Fibroblast of the aortic adventitia (primary cell): ENCODE data around the gene ST3GAL4. TPM values are rescaled to one million over a fixed set of nuclear protein-coding genes. Genes with fewer than 3 reads are reported as not detected.

Experiments used
- DNase-seq: peaks from one replicate; pipeline ENCODE4 v3.0.0-alpha.2; 2010; ENCODE audit warnings: low read depth
- H3K4me3 ChIP-seq: 2 replicates; pipeline ENCODE4 v1.5.1; 2011; ENCODE audit warnings: low read depth, mild to moderate bottlenecking, control low read depth, low read length, moderate library complexity
- total RNA-seq: library from RNA; depleted of rRNA; stranded (reverse); fragments of >200 nt; gene quantifications from 2 replicates; pipeline ENCODE4 v1.2.3, GENCODE V29; 2012; ENCODE audit warnings: low replicate concordance
- TF ChIP-seq, protein P1 (sequence below): IDR thresholded peaks from 2 replicates; pipeline ENCODE4 v1.5.1; 2011; ENCODE audit warnings: mild to moderate bottlenecking, low read length, control low read depth, inconsistent platforms; ENCODE audit not compliant: insufficient read depth

ST3GAL4 gene
- total RNA-seq, 1 donor: 25.4 TPM

DNA sequence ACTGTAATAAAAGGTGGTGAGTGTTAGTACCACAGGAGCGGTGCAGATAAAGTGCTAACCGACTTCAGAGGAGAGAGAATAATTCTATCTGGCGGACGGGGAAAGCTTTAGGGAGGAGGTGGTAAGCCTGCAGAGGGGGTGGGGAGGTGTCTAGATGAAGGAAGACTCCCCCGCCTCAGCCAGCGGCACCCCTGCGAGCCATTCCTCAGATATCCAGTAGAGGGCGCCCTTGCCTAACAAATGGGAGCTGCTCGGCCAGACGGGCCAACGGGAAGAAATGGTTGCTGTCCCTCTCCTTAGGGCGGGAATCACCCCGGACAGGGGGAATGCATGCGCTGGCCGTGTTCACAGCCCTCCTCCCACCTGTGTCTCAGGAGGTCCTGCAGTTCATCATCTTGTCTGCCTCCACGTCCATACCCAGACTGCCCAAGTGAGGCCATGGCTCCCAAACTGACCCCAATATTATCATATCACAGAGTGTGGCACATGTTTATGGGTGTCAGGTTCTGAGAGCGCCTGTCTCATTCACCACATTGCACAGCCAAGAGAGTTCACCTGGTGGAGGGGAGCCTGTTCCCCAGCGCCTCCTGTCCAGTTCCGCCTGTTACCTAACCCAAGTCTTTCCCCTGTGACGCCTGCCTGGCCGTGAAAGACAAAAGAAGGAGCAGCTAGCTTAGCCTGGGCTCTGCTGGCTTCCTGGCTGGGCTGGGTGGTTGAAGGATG, 85.5 kb downstream of the ST3GAL4 start:
- peak; percentile 71 for DNase-seq
- TF ChIP-seq, protein P1, sequence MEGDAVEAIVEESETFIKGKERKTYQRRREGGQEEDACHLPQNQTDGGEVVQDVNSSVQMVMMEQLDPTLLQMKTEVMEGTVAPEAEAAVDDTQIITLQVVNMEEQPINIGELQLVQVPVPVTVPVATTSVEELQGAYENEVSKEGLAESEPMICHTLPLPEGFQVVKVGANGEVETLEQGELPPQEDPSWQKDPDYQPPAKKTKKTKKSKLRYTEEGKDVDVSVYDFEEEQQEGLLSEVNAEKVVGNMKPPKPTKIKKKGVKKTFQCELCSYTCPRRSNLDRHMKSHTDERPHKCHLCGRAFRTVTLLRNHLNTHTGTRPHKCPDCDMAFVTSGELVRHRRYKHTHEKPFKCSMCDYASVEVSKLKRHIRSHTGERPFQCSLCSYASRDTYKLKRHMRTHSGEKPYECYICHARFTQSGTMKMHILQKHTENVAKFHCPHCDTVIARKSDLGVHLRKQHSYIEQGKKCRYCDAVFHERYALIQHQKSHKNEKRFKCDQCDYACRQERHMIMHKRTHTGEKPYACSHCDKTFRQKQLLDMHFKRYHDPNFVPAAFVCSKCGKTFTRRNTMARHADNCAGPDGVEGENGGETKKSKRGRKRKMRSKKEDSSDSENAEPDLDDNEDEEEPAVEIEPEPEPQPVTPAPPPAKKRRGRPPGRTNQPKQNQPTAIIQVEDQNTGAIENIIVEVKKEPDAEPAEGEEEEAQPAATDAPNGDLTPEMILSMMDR: peak; percentile 91
- no peak overlapping the region for H3K4me3 ChIP-seq

DNA sequence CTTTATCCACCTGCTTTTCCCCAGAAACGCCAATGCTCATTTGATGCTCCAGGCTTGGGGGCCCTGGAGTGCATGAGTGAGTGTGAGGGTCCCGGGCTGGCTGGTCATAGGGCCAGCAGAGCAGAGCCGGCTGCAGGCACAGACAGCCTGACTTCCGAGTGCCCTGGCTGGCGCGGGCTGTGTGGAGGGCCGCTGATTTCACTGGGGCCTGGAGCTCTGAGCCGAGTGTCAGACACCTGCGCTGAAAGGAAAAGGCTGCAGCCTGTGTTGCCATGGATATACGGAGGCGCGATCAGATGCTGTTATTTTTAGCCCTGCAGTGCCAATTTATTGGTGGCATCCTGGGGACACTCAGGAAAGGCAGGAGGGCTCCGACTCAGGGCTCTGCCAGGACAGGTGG, 87.6 kb downstream of the ST3GAL4 start:
- TF ChIP-seq, protein P1: no peak
- no peak overlapping the region for H3K4me3 ChIP-seq
- DNase-seq: no peak

DNA sequence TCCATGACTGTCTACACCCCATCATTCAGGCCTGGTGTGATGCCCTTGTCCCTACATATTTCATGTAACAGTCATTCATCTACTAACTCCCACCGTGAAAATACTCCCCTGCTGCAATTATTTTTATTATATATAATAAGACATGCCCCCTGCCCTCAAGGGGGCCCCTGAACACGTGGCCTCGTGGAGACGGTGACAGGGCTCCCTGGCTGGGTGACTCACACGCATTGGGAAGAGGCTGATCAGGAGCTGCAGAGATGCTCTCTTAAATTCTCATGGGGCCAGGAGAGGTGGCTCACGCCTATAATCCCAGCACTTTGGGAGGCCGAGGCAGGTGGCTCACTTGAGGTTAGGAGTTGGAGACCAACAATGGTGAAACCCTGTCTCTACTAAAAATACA, 88.6 kb downstream of the ST3GAL4 start:
- H3K4me3 ChIP-seq: no peak overlapping the region
- TF ChIP-seq, protein P1: no peak
- no peak for DNase-seq

DNA sequence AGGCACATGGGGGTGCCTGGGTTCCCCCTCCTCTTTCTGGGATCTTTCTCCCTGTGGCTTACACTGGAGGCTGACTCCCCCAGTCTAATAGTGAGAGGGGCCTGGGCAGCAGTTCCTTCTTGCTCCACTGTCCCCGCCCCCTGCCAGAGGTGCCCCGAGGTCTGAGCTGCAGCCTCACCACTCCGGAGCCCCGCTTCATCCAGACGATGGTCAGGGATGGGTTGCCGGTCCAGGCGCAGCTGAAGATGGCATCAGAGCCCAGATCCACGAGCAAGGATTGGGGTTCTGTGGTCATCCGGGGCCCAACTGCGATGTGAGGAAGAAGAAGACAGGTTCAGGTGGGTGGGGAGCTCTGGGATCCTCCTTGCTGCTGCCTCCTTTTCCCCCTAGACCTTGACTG, 91.1 kb downstream of the ST3GAL4 start:
- DNase-seq: no peak
- no peak overlapping the region for H3K4me3 ChIP-seq
- TF ChIP-seq, protein P1: no peak

DNA sequence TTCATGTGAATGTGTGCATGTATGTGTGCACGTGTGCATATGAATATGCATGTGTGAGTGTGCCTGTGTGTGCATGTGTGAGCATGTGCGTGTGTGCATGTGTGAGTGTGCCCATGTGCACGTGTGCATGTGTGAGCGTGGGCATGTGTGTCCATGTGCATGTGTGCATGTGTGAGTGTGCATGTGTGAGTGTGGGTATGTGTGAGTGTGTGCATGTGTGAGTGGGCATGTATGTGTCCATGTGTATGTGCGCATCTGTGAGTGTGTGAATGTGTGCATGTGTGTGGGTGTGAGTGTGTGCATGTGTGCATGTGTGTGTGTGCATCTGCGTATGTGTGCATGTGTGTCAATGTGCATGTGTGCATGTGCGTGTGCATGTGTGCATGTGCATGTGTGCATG, 94.7 kb downstream of the ST3GAL4 start:
- TF ChIP-seq, protein P1: no peak
- H3K4me3 ChIP-seq: no peak overlapping the region
- no peak for DNase-seq

DNA sequence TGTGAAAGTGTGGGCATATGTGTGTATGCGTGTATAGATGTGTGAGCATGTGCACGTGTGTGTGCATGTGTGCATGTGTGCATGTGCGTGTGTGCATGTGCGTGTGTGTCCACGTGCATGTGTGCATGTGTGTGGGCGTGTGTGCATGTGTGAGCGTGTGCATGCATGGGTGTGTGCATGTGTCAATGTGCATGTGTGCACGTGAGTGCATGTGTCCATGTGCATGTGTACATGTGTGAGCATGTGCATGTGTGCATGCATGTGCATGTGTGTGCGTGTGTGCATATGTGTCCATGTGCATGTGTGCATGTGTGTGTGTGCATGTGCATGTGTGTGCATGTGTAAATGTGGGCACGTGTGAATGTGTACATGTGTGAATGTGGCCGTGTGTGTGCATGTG, 95.3 kb downstream of the ST3GAL4 start:
- no peak overlapping the region for H3K4me3 ChIP-seq
- TF ChIP-seq, protein P1: no peak
- DNase-seq: no peak

DNA sequence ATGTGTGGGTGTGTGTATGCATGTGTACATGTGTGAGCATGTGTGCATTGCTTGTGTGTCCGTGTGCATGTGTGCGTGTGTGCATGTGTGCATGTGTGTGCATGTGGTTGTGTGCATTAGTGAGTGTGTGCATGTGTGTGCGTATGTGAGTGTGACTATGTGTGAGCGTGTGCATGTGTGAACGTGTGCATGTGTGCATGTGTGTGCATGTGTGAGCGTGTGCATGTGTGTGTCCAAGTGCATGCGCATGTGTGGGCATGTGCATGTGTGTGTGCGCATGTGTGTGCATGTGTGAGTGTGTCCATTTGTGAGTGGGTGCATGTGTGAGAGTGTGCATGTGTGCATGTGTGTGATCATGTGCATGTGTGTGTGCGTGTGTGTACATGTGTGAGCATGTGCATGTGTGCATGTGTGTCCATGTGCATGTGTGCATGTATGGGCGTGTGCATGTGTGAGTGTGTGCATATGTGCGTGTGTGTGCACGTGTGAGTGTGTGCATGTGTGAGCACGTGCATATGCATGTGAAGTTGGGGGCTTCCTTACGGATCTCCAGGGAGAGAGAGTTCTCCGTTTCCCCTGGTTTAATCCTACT, 95.8 kb downstream of the ST3GAL4 start:
- TF ChIP-seq, protein P1: no peak
- DNase-seq: no peak
- H3K4me3 ChIP-seq: no peak overlapping the region
